ENCODE results near the gene SP5. TPM values are rescaled to one million over a fixed set of nuclear protein-coding genes. Genes with fewer than 3 reads are reported as not detected.

The SP5 gene
- total RNA-seq, 1 experiment from 2014 or later, result 0.98 TPM

DNA sequence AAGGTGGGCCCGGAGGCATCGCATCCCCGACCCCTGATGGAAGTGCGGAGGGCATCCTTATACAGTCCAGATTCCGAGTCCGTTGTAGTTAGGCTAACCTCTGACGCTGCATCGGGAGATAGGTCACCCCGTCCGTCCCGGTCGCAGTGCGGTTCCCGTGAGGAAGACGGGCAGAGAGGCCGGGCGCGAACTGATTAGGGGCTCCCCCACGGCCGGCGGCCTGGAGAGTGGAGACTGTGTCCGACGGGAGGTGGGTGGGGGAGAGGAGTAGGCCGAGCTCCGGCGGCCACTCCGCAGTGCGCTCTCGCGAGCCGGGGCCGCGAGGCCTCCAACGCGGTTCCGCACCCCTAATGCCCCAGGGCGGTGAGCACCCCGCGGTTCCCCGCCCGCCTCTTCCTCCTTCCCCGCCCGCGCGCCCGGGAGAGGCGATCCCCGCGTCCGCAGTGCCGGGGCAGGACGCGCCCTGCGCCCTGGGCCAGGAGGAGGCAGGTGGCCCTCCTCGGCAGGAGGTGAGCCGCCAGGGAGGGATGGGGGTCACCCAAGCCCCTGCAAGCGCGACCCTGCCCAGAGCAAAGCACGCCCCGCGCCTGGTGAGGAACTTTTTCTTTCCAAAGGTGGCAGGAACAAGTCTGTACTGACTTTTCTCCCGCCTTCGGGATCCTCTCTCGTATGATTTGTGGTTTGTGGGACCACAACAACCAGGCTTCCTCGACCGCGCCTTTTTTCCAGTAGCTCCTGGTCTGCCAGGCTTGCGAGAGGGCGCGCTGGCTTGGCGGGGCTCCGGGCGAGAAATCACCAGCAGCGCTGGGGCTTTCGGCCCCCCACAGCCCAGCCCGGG is 1.4 kb upstream of the SP5 start:
- Histone ChIP-seq H3K4me2 (ENCODE audit: low read length) (peak overlapping the region; percentile 92), H3K9ac (ENCODE audit: low read length) (peak overlapping the region; percentile 49), H3K36me3 (ENCODE audit: control insufficient read depth in 1 of 2, insufficient read depth in 2 of 2, low read length in 2 of 2) (no peaks in the 10 kb centered on the region), H3K79me2 (ENCODE audit: insufficient read depth, low read length) (no peaks in the 10 kb centered on the region), H2AFZ (ENCODE audit: low read depth, low read length, poor library complexity, severe bottlenecking) (peak overlapping the region; percentile 68), H3K4me3 (replicated peaks in 1 of 2; ENCODE audit: low read depth in 1 of 2, low read length in 2 of 2) (peak overlapping the region; percentile 43 to 59), H3K4me1 (ENCODE audit: control insufficient read depth in 1 of 2, insufficient read depth in 2 of 2, low read length in 2 of 2) (peaks cover 3 to 21% of the 10 kb centered on the region in 2 experiments; a peak in 3 of 4 replicates), H4K20me1 (ENCODE audit: insufficient read depth) (no peaks in the 10 kb centered on the region), H3K27ac (ENCODE audit: low read depth, low read length) (peak overlapping the region; percentile 15; the same call in 1 of the 2 replicates), H3K9me2 (ENCODE audit: insufficient read depth) (no peaks in the 10 kb centered on the region), H3K27me3 (ENCODE audit: insufficient read depth, low read length) (no peaks in the 10 kb centered on the region), H3K9me3 (ENCODE audit: control insufficient read depth in 1 of 2, insufficient read depth in 1 of 2, low read depth in 1 of 2, low read length in 2 of 2) (no peaks in the 10 kb centered on the region)
- BruUV-seq (replicated peaks), result no TSS peak
- no peak for ATAC-seq
- ChIA-PET POLR2A (no interaction called here), RAD21 (ENCODE audit: low non-redundant PET in 1 of 2, low total read pairs in 2 of 2, uncharacterized antibody in 2 of 2, unreplicated experiment in 2 of 2) (no interaction called here), CTCF (no interaction called here)
- intact Hi-C loops (cut with micrococcal nuclease), result no loop called here
- no peak for TF ChIP-seq EZH2phosphoT487 (IDR thresholded peaks at IDR 0.05; ENCODE audit: borderline replicate concordance)
- TF ChIP-seq EGR1 (IDR thresholded peaks at IDR 0.05; ENCODE audit: low read depth), result no peak
- TF ChIP-seq TCF7L2 (IDR thresholded peaks at IDR 0.05; ENCODE audit: borderline replicate concordance, extremely low read depth, insufficient read depth, insufficient read length), result no peak
- TF ChIP-seq, protein P1, sequence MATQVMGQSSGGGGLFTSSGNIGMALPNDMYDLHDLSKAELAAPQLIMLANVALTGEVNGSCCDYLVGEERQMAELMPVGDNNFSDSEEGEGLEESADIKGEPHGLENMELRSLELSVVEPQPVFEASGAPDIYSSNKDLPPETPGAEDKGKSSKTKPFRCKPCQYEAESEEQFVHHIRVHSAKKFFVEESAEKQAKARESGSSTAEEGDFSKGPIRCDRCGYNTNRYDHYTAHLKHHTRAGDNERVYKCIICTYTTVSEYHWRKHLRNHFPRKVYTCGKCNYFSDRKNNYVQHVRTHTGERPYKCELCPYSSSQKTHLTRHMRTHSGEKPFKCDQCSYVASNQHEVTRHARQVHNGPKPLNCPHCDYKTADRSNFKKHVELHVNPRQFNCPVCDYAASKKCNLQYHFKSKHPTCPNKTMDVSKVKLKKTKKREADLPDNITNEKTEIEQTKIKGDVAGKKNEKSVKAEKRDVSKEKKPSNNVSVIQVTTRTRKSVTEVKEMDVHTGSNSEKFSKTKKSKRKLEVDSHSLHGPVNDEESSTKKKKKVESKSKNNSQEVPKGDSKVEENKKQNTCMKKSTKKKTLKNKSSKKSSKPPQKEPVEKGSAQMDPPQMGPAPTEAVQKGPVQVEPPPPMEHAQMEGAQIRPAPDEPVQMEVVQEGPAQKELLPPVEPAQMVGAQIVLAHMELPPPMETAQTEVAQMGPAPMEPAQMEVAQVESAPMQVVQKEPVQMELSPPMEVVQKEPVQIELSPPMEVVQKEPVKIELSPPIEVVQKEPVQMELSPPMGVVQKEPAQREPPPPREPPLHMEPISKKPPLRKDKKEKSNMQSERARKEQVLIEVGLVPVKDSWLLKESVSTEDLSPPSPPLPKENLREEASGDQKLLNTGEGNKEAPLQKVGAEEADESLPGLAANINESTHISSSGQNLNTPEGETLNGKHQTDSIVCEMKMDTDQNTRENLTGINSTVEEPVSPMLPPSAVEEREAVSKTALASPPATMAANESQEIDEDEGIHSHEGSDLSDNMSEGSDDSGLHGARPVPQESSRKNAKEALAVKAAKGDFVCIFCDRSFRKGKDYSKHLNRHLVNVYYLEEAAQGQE (IDR thresholded peaks at IDR 0.05; ENCODE audit: low read depth), result no peak
- TF ChIP-seq CTCF (IDR thresholded peaks at IDR 0.05 in 2 of 3, conservative IDR thresholded peaks at IDR 0.05 in 1 of 3; ENCODE audit: borderline replicate concordance in 1 of 3, insufficient read depth in 1 of 3, low read depth in 2 of 3, low read length in 2 of 3), result no peak
- no peak for TF ChIP-seq SRF (IDR thresholded peaks at IDR 0.05; ENCODE audit: low read depth)
- no peak for TF ChIP-seq POLR2A (IDR thresholded peaks at IDR 0.05; ENCODE audit: borderline replicate concordance, extremely low read depth, insufficient read depth, insufficient read length)
- TF ChIP-seq, protein P2, sequence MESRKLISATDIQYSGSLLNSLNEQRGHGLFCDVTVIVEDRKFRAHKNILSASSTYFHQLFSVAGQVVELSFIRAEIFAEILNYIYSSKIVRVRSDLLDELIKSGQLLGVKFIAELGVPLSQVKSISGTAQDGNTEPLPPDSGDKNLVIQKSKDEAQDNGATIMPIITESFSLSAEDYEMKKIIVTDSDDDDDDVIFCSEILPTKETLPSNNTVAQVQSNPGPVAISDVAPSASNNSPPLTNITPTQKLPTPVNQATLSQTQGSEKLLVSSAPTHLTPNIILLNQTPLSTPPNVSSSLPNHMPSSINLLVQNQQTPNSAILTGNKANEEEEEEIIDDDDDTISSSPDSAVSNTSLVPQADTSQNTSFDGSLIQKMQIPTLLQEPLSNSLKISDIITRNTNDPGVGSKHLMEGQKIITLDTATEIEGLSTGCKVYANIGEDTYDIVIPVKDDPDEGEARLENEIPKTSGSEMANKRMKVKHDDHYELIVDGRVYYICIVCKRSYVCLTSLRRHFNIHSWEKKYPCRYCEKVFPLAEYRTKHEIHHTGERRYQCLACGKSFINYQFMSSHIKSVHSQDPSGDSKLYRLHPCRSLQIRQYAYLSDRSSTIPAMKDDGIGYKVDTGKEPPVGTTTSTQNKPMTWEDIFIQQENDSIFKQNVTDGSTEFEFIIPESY (IDR thresholded peaks at IDR 0.05; ENCODE audit: extremely low read depth, insufficient replicate concordance, low read length), result no peak
- TF ChIP-seq, protein P3, sequence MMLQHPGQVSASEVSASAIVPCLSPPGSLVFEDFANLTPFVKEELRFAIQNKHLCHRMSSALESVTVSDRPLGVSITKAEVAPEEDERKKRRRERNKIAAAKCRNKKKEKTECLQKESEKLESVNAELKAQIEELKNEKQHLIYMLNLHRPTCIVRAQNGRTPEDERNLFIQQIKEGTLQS (IDR thresholded peaks at IDR 0.05), result no peak
- TF ChIP-seq YY1 (IDR thresholded peaks at IDR 0.05; ENCODE audit: extremely low read depth, insufficient replicate concordance, low read depth, low read length), result no peak
- TF ChIP-seq SP1 (IDR thresholded peaks at IDR 0.05; ENCODE audit: low read depth), result no peak
- TF ChIP-seq EZH2 (IDR thresholded peaks at IDR 0.05), result no peak
- no peak for TF ChIP-seq RAD21 (IDR thresholded peaks at IDR 0.05; ENCODE audit: low read depth)
- no peak for TF ChIP-seq FOSL1 (IDR thresholded peaks at IDR 0.05; ENCODE audit: low read depth)
- no peak for TF ChIP-seq SIN3A (IDR thresholded peaks at IDR 0.05; ENCODE audit: low read depth)
- no peak for TF ChIP-seq CBX3 (IDR thresholded peaks at IDR 0.05; ENCODE audit: low read depth)
- no peak for TF ChIP-seq ZFX (IDR thresholded peaks at IDR 0.05)
- TF ChIP-seq POLR2AphosphoS5 (IDR thresholded peaks at IDR 0.05; ENCODE audit: low read depth, low read length), result no peak
- no peak for DNase-seq (ENCODE audit: low read depth, low spot score)
